ENCODE results near the gene ALOX12.
"Not testable (repeated sequence)": the region's sequence is repeated elsewhere in the genome, so short reads cannot be mapped to it uniquely, and the experiment has no call there.

The ALOX12 gene

GRCh38 chr17:7042501-7043181 lies 46.8 kb downstream of the ALOX12 start:
- no peak for DNase-seq (ENCODE audit: low read depth)

GRCh38 chr17:7043182-7043496 lies 47.3 kb downstream of the ALOX12 start:
- DNase-seq (ENCODE audit: low read depth): no peak
- H3K4me3 ChIP-seq (ENCODE audit: low read depth, low read length): peak overlapping the region; percentile 40

More at GRCh38 chr17:7042501-7043181, 46.8 kb downstream of the ALOX12 start:
- peak overlapping the region; percentile 40 for H3K4me3 ChIP-seq (ENCODE audit: low read depth, low read length)

GRCh38 chr17:7043497-7044198 lies 47.8 kb downstream of the ALOX12 start, which contains the start of gene SLC16A11:
TSS of gene SLC16A11 (minus strand) at chr17:7044092. CDS start at chr17:7043513, 579 bp downstream.
- H3K4me3 ChIP-seq (ENCODE audit: low read depth, low read length): peak within 1 kb of the TSS; percentile 40
- no peak for DNase-seq (ENCODE audit: low read depth)

GRCh38 chr17:7045492-7046126 lies 49.8 kb downstream of the ALOX12 start:
- H3K4me3 ChIP-seq (ENCODE audit: low read depth, low read length): no peak overlapping the region
- DNase-seq (ENCODE audit: low read depth): peak; percentile 47

- H3K4me3 ChIP-seq (ENCODE audit: low read depth, low read length): no peak overlapping the region
- no peak for DNase-seq (ENCODE audit: low read depth)
These were observed 50.4 kb downstream of the ALOX12 start for GRCh38 chr17:7046127-7046724.

- DNase-seq (ENCODE audit: low read depth); H3K4me3 ChIP-seq (ENCODE audit: low read depth, low read length): not testable (repeated sequence)
These were observed 51.0 kb downstream of the ALOX12 start for GRCh38 chr17:7046725-7047397.

- H3K4me3 ChIP-seq (ENCODE audit: low read depth, low read length): no peak overlapping the region
- no peak for DNase-seq (ENCODE audit: low read depth)
These were observed 51.7 kb downstream of the ALOX12 start for GRCh38 chr17:7047566-7047965.

GRCh38 chr17:7048968-7049367 lies 53.1 kb downstream of the ALOX12 start:
- H3K4me3 ChIP-seq (ENCODE audit: low read depth, low read length): no peak overlapping the region
- DNase-seq (ENCODE audit: low read depth): no peak

- DNase-seq (ENCODE audit: low read depth); H3K4me3 ChIP-seq (ENCODE audit: low read depth, low read length): not testable (repeated sequence)
These were observed 54.7 kb downstream of the ALOX12 start for GRCh38 chr17:7050583-7050982.

- no peak overlapping the region for H3K4me3 ChIP-seq (ENCODE audit: low read depth, low read length)
- no peak for DNase-seq (ENCODE audit: low read depth)
These were observed 60.5 kb downstream of the ALOX12 start for GRCh38 chr17:7056386-7056785.

- no peak overlapping the region for H3K4me3 ChIP-seq (ENCODE audit: low read depth, low read length)
- no peak for DNase-seq (ENCODE audit: low read depth)
These were observed 63.1 kb downstream of the ALOX12 start for GRCh38 chr17:7058831-7059447.

Data from skeletal muscle cell (primary cell).